ENCODE results near the gene GCN1. TPM values are rescaled to one million over a fixed set of nuclear protein-coding genes. Genes with fewer than 3 reads are reported as not detected.

The GCN1 gene
- 114 and 130 TPM in 2 replicates for total RNA-seq (ENCODE audit: low replicate concordance)
- long read RNA-seq, partial matches to known transcripts = 59 of 66 reads
- long read RNA-seq, other reads (novel, unspliced or antisense) = 7 of 66 reads

- H3K9me3 Mint-ChIP-seq = no peaks in the 10 kb centered on the region
- peak within 1 kb of the TSS; percentile 98 for H3K27ac Mint-ChIP-seq
- no peaks in the 10 kb centered on the region for H3K27me3 Mint-ChIP-seq
- no peak for TF ChIP-seq CTCF (conservative IDR thresholded peaks at IDR 0.05)
- peak within 1 kb of the TSS; percentile 94 for H3K4me3 Mint-ChIP-seq
- peaks cover 26% of the 10 kb centered on the region for H3K36me3 Mint-ChIP-seq
- peaks cover 21% of the 10 kb centered on the region for H3K4me1 Mint-ChIP-seq (ENCODE audit: unreplicated experiment)
- DNase-seq (ENCODE audit: extremely low spot score, unreplicated experiment) = peak; percentile 90
Measured at GRCh38 chr12:120194534-120195395, at the start of gene GCN1. GCN1 (minus strand) TSS chr12:120194715; CDS start chr12:120194697, 18 bp downstream.

- Mint-ChIP-seq H3K4me3 (no peak overlapping the region), H3K36me3 (peaks cover 4% of the 10 kb centered on the region), H3K9me3 (no peaks in the 10 kb centered on the region), H3K4me1 (ENCODE audit: unreplicated experiment) (peaks cover 49% of the 10 kb centered on the region), H3K27me3 (no peaks in the 10 kb centered on the region), H3K27ac (peak overlapping the region; percentile 5)
- DNase-seq (ENCODE audit: extremely low spot score, unreplicated experiment) = no peak
- no peak for TF ChIP-seq CTCF (conservative IDR thresholded peaks at IDR 0.05)
Measured at GRCh38 chr12:120242971-120243699, 48.6 kb upstream of the GCN1 start.

- peaks cover 46% of the 10 kb centered on the region for H3K4me1 Mint-ChIP-seq (ENCODE audit: unreplicated experiment)
- no peak overlapping the region for H3K27ac Mint-ChIP-seq
- TF ChIP-seq CTCF (conservative IDR thresholded peaks at IDR 0.05) = no peak
- no peak overlapping the region for H3K4me3 Mint-ChIP-seq
- H3K27me3 Mint-ChIP-seq = no peaks in the 10 kb centered on the region
- peaks cover 4% of the 10 kb centered on the region for H3K36me3 Mint-ChIP-seq
- H3K9me3 Mint-ChIP-seq = no peaks in the 10 kb centered on the region
- no peak for DNase-seq (ENCODE audit: extremely low spot score, unreplicated experiment)
Measured at GRCh38 chr12:120242275-120242799, 47.8 kb upstream of the GCN1 start.

GRCh38 chr12:120241561-120242274, 47.2 kb upstream of the GCN1 start:
- peak overlapping the region; percentile 8 for H3K4me3 Mint-ChIP-seq
- no peaks in the 10 kb centered on the region for H3K27me3 Mint-ChIP-seq
- H3K4me1 Mint-ChIP-seq (ENCODE audit: unreplicated experiment) = peaks cover 48% of the 10 kb centered on the region

More at GRCh38 chr12:120241561-120242274, 47.2 kb upstream of the GCN1 start:
- no peak for TF ChIP-seq CTCF (conservative IDR thresholded peaks at IDR 0.05)
- DNase-seq (ENCODE audit: extremely low spot score, unreplicated experiment) = no peak
- no peaks in the 10 kb centered on the region for H3K9me3 Mint-ChIP-seq
- peak overlapping the region; percentile 57 for H3K27ac Mint-ChIP-seq
- peaks cover 4% of the 10 kb centered on the region for H3K36me3 Mint-ChIP-seq

Data from type B pancreatic cell (in vitro differentiated cells).